Activated effector memory CD4-positive, alpha-beta T cell treated with anti-CD3 and anti-CD28 coated beads, Interleukin-2, amount 50 U/mL, for 16 hours (primary cell): Measurements from ENCODE around the gene KLK15.

ENCODE experiments used
- DNase-seq: peaks from one replicate; pipeline ENCODE4 v3.0.0-alpha.2; 2020

KLK15 gene

DNA sequence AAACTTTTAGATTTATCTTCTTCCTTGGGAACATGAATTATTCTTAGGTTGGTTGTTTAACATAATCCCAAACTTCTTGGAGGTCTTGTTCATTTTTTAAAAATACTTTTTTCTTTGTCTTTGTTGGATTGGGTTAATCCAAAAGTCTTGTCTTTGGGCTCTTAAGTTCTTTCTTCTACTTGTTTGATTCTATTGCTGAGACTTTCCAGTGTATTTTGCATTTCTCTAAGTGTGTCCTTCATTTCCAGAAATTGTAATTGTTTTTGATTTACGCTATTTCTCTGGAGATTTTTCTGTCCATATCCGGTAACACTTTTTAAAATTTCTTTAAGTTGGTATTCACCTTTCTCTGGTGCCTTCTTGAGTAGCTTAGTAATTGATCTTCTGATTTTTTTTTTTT lies 9.8 kb upstream of the KLK15 start:
- DNase-seq: no peak

DNA sequence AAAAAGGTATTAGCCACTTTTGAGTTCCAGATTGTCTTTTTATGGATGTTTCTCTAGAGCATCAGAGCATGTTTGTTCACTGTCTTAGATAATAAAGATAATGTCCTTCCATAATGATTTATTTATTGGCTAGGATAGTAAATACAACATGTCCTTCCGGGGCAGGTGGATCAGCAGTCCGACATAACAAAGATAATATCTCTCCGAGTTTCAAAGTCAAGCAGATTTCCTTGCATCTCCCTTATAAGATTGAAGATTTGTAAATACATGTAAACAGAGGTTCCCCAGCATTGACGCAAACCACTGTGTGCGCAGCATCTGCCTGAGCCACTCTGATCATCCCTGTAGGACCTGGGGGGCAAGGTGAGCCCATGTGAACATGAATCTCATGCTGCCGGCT lies 8.8 kb upstream of the KLK15 start:
- no peak for DNase-seq

GRCh38 chr19:50839712-50840655 lies 6.6 kb upstream of the KLK15 start:
- no peak for DNase-seq

DNA sequence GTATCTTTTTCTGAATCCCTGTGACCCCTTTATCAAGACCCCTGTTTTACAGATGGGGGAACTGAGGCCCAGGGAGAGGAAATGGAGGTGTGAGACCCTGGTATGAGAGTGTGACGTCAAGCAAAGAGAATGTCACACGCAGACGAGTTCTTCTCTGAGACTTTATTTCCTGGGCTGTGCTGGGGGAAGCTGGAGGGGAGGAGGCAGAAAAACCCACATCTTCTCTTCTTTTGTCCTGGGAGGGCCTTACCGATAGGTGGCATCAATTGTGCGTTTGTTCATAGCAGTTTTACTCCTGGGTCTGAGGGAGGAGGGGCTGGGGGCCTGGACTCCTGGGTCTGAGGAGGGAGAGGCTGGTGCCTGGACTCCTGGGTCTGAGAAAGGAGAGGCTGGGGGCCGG lies 4.9 kb upstream of the KLK15 start:
- no peak for DNase-seq

- no peak for DNase-seq
Measured at GRCh38 chr19:50837300-50837699, 3.9 kb upstream of the KLK15 start.

- no peak for DNase-seq
Measured at GRCh38 chr19:50836543-50837195, 3.3 kb upstream of the KLK15 start.

DNA sequence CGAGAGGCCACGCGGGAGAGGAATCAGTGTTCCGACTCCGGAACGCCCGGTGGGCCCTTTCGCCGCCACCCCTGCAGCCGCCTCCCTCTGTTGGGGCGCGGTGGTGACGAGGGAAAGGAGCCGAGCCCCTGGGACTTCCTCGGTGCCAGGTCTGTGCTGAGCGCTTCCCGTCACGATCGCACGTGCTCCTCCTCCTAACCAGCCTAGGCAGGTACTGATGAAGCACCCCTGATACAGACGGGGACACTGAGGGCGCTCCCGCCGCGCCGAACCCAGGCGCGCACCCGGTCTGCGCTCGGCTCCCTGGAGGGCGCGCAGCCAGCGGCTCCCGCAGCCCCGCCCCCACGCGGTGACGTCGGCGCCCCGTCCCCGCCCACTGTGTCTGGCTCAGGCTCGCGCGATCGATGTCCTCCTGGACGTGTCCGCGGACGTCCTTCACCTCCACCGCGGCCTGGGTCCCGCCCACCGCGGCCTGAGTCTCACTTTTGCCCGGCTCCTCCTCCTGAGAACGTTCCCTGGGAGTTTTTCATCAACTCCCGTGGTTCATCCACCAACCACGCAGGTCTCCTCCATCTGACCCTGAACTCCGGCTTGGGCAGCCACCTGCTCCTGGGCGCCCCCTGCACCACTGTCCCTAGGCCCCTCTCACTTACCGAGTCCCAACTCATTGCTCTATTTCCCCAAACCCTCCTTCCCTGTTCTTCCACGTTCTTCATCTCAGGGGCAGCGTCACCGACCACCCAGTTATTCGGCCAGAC lies 2.6 kb upstream of the KLK15 start:
- DNase-seq: peak; percentile 90

DNA sequence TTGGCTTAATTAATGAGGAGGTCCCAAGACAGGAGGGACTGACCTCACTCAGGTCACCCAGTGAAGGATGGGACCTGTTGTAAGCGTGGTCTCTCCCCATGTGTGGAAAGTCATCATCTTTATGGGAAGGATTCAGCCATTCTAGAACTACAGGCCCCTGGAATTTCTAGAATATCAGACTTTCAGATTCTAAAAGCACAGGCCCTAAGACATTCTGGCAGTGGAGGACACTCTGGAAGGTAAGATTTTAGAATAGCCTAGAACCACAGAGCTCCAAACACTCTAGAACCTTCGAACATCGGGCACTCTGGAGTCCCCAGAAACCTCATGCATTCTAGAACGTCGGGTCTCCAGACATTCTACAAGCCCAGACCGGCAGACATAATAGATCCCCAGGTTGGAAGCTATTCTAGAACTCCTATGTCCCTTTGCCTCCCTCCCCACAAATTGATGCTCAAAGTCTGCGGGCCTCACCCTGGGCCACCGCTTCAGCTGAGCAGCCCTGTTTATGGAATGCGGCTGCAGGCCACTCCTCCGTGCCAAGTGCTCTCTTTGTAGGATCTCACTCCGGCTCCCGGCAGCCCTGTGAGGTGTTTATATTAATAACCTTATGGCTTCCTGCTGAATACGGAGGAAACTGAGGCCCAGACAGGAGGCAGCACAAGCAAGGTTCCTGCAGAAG lies 1.9 kb upstream of the KLK15 start:
- DNase-seq: no peak

DNA sequence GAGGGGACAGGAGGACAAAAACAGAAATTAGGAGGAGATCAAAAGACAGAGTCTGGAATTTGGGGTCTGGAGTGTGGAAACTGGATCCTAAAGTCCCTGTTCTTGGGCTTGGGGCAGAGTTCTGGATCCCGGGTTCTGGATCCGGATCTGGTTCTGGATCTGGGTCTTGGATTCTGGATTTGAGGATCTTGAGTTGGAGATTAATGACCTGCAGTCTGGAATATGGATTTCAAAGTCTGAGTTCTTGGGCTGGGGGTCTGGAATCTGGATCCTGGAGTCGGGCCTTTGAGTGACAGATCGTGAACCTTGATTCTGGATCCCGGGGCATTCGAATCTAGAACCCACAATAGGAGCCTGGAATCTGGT lies 411 bp upstream of the KLK15 start:
- DNase-seq: no peak

- no peak for DNase-seq
Measured at GRCh38 chr19:50832666-50833065, 708 bp downstream of the KLK15 start.

DNA sequence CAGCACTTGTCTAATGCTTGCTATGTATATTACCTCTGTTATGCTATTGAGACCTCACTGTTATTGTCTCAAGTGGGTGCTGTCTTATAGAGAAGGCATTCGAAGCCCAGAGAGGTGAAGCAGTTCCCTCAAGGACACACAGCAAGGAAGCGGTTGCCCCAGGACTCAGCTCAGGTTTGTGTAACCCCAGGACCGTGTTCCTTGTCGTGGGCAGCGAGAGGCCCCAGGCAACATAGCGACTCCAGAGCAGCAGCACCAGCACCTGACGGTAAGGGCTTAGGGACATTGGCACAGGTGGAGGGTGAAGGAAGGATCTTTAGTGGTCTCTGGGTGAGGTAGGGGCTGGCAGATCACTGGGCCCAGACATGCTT lies 2.4 kb downstream of the KLK15 start:
- DNase-seq: no peak

- DNase-seq: no peak
Measured at GRCh38 chr19:50830266-50831025, 2.9 kb downstream of the KLK15 start.

DNA sequence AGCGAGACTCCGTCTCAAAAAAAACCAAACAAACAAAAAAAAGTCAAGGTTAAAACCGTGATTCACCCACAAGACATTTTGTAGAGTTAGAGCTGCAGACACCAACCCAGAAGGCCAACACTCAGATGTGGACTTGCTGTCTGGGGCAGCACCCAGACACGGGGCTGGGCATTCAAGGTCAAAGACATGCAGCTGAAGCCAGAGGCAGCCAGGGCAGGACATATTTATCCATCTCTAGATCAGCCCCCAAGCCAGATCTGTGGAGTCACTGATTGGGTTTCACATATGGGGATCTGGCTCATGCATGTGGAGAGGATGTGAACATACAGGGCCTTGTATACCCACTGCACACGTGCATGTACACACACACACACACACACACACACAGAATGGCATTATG lies 3.6 kb downstream of the KLK15 start:
- DNase-seq: no peak

DNA sequence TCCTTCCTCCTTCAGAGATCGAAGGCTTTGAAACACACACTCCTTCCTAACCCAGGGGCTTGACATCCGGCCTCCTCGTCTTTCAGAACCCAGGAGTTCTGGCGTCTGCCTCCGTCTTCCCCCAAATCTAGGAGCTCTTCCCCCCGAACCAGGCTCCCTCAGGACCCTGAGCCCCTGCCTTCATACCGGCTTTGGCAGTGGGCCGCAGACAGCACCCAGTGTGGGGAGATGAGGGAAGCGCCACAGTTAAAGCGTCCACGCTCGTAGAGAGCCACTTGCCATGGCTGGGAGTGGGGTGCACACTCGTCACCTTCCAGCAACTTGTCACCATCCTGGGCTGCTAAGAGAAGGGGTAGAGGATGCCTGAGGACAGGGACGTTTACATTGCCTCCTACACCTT lies 5.9 kb downstream of the KLK15 start:
- no peak for DNase-seq

GRCh38 chr19:50826492-50827240 lies 6.7 kb downstream of the KLK15 start:
- no peak for DNase-seq

DNA sequence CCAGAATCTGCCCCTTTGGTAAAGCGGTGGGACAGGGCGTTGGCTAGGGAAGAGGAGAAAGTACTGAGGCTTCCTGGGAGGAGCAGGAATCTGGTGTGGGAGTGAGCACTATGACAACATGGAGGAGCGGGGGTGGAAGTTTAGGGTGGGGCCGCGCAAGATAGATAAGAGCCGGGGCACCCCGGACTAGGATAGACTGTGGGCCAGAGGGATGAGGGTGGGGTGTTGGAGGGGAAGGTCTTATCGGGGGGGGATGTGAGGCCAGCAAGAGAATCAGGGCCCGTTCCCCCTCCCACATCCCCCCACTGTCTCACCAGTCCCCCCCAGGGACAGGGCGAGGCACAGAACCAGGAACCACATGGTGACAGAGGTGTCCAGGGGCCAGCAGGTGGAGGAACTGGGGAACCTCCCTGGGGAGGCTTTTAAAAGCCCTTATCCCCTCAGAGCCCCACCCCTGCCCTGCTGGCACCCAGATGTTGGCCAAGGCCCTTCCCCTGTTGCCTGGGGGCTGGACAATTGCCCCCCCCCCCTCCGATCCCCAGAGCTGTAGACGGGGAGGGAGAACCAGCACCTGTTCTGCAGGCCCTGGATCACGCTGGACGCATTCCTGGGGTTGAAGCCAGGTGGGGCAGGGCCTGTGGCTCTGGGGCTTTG lies 9.9 kb downstream of the KLK15 start, which contains the start of gene KLK1:
Gene KLK1 (minus strand): TSS at position 399 of the 654 bp plus-strand sequence. CDS start 39 bp downstream, at position 360.
- DNase-seq: no peak

- no peak for DNase-seq
Measured at GRCh38 chr19:50822661-50823208, 10.6 kb downstream of the KLK15 start.

DNA sequence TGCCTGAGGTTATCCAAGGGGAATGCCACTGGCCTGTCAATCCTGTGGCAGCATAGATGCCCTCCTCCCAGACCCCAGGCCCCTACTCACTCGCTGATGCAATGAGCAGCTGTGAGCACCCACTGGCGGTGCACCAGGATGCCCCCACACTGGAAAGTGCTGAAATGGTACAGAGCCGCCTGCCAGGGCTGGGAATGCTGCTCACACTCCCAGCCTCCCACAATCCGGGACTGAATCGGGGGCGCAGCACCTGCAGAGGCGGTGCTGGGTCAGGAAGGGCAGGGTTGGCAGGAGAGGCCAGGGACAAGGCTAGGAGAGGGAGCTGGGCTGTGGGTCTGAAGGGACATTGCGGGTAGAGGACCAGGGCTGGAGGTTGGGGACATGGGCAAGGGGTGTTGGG lies 11.8 kb downstream of the KLK15 start:
- no peak for DNase-seq

DNA sequence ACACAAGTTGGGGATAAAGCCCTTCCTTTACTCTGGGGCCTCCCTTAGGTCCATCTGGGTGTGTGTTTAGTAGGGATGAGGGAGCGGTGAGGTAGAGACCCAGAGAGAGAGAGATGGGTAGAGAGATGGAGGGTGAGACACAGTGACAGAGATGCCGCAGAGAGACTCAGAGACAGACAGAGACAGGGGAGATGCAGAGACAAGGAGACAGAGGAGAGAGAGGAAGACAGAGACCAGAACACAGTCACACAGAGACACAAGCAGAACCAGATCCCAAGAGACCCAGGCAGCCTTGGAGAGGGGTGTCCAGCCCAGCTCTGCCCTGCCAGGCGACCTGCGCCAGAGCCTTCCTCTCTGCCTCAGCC lies 12.1 kb downstream of the KLK15 start:
- no peak for DNase-seq

DNA sequence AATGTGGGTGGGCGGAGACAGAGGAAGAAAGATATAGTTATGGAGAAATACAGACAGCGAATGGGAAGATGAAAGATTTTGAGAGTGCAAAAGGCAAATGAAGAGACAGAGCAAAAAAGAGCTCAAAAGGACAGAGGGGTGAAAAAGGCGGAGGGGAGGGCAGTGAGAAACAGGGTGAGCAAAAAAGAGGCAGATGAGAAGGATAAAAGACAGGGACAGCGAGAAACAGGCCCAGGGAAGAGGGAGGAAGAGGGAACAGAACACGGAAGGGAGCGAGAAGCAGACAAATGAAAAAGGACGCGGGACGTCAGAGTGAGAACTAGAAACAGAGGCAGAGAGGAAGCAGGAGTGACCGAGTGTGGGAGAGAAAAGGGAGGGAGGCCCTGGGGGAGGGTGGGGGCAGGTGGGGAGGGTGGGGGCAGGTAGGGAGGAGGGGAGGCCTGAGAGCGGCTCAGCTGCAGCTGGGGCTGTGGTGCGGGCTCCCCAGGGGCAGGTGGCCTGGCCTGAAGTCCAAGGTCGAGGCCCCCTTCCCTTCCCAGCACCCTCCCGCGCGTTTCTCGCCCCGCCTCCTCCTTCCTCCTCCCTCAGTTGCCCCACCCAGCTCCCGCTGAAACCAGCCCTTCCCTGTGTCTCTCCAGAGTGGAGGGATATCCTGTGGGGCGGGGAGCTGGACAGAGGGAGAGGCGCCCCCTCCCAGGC lies 12.7 kb downstream of the KLK15 start:
- no peak for DNase-seq
